ENCODE data around the gene SOCS7.

- TF ChIP-seq EZH2 (IDR thresholded peaks at IDR 0.05; ENCODE audit: low read depth, unreplicated experiment), result no peak
- no peak for TF ChIP-seq CTCF (conservative IDR thresholded peaks at IDR 0.05; ENCODE audit: low read depth in 2 of 2)
Measured at GRCh38 chr17:38418693-38419507, 67.3 kb downstream of the SOCS7 start.
